Kidney capillary endothelial cell (primary cell): ENCODE results near the gene ARHGAP4.

Experiments
- DNase-seq: peaks from one replicate; pipeline ENCODE4 v3.0.0-alpha.2; 2018; ENCODE audit warnings: low spot score

ARHGAP4 gene

DNA sequence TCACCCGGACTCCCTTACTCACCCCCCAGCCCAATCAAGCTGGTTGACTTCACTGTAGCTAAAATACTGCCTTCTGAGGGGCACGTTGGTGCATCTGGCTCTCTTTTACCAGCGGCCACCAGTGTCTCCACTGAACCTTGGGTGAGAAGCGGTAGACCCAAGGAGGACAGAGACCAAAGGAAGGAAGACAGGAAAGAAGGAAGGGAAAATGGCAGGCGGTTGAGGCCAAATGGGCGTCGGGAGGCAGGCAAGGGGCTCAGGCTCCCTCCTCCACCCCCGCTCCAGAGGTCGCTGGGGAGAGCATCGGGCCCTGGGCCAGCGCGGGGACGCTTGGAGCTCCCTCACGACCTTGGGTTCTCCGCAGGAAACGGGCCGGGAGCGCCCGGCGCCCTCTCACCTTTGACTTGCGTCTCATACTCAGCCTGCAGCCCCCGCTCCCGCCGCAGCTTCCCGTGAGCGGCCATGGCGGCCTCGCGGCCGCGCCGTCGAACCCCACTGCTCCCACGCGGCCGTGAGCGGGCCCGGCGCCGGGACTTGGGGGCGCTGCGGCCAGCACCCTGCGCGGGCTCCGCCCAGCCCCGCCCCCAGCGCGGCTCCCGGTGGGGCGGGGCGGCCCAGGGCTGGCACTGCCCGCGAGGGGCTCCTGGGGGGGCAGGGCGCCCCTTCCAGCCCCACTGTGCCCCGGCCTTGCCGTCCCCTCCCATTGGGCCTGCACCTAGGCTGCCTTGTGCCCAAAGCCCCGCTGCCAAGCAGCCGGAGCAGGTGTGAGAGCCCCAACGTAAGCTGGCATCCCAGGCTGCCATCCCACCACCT is at the start of gene ARHGAP4:
Gene ARHGAP4 (minus strand): TSS at position 526 of the 813 bp plus-strand sequence. CDS start 62 bp downstream, at position 464.
- DNase-seq, result no peak

DNA sequence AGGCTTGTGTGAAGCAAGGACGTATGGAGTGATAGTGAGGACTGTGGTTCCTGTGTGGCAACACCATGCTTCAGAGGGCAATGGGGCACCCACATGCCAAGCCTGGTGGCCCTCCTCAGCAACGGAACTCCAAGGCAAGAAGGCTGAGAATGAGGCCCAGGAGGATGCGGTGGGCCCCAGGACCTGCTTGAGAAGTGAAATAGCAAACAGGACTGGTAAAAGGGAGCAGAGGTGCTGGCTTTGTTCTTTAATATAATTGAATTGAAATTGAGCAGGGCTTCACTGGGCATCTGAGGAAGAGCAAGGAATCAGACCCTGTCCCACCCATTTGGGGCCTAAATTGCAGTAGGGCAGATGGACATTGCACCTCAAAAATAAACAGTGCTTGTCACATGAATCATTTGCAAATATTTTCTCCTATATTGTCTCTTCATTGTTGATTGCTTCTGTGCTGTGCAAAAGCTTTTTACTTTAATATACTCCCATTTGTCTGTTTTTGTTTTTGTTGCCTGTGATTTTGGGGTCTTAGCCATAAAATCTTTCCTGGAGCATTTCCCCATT is 48.7 kb upstream of the ARHGAP4 start:
- no peak for DNase-seq

DNA sequence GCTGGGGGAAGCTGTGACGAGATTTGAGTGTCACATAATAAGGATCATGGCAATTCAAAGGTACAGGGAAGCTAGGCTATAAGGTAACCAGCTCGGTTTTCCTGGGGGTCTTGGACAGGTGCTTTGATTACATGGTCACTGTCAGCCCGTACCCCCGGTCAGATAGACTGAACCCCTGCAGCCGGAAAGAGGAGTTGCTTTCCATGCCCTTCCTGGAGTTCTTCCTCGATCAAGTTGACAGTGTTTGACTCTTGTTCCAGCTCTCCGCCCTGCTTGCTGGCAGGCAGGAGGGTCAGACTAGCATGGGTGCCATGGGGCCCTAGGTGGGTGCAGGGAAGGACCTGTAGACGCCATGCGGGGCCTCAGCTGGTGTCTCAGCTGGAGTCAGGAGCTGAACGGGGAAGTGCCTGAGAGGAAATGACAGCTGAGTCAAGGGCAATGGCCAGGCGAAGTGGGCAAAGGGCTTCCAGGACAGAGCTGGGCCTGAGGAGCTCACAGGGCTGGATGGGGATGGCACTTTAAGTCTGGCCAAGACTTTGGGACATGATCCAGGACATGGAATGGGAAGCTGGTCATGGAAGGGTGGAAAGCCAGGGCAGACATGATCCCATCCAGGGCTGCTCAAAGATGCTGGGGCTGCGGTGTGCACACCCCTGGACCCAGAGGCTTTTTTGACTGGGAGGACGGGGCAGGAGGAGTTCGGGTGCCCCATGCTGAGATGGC is 48.1 kb upstream of the ARHGAP4 start:
- DNase-seq, result no peak

DNA sequence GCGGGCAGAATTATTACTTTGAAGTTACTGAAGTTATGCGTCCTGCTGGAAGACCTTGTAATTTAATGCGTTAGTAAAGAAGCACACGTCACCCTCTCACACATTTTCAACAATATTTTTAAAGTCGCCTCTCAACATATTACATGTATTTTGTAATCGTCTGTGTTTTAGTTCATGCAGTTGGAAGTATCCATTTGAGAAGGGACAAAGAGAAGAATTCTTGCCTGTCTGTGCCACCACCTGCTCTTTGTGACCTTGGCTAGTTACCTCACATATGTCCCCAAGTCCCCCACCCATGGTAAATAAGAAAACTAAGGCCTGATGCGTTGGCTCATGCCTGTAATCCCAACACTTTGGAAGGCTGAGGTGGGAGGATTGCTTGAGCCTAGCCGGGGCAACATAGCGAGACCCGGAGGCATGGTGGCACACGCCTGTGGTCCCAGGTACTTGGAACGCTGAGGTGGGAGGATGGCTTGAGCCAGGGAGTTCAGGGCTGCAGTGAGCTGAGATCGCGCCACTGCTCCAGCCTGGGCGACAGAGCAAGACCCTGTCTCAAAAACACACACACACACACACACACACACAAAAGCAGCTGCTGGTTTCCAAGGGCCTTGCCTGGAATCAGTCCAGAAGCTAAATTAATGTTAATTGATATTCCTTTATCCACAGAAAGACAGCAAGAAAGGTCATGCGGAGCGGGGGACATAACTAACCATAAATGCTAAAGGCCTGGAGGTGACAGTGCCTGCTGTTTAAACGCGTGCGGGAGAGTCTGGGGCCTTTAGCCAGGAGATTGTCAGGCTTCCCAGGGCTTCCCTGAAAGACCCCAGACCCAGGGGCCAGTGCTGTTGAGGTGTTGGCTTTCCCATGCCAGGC is 47.3 kb upstream of the ARHGAP4 start:
- DNase-seq, result no peak

DNA sequence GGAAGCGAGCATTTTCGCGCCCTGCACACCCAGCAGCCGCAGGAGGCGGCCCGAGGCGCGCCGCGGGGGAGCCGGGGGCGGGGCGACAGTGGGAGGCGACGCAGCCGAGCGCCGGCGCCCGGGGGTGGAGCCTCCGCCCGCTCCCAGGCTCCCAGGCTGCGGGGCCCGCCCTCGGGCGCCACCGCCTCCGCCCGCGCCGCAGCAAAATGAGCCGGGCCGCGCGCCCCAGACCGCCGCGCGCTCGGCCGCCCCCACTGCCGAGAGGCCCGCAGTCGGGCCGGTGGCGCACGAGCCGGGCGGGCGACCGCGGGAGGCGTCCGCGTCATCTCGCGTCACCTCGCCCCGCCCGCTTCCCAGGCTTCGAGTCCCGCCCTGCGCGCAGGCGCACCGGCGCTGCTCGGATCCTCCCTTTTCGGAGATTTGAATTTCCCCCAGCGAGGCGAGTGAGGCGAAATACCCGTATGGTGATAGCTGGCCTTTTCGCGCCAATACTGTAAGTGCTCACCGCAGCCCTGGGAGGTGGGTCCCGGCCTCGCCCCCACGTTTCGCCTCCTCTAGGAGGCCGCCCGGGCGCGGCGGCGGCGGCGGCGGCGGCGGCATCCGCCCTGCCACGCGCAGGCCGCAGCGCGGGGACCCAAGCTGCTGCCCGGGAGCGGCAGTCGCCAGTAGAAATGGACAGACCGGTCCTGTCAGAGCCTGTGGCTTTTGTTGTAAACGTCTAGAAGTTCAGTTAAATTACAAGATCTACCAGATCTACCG is 46.5 kb upstream of the ARHGAP4 start, which contains the start of gene TMEM187:
Gene TMEM187 (plus strand): TSS at position 387 of the 759 bp plus-strand sequence. CDS start 9,309 bp downstream, outside the sequence.
- DNase-seq, result peak; percentile 82

- peak; percentile 86 for DNase-seq
These were observed 45.6 kb upstream of the ARHGAP4 start, which contains the start of gene HCFC1 for GRCh38 chrX:153971450-153972367. HCFC1 (minus strand) TSS chrX:153971818; CDS start chrX:153970840, 978 bp downstream.

GRCh38 chrX:153971124-153971449 is 45.0 kb upstream of the ARHGAP4 start:
- DNase-seq, result peak; percentile 70

- no peak for DNase-seq
These were observed 44.5 kb upstream of the ARHGAP4 start for GRCh38 chrX:153970357-153971123.

DNA sequence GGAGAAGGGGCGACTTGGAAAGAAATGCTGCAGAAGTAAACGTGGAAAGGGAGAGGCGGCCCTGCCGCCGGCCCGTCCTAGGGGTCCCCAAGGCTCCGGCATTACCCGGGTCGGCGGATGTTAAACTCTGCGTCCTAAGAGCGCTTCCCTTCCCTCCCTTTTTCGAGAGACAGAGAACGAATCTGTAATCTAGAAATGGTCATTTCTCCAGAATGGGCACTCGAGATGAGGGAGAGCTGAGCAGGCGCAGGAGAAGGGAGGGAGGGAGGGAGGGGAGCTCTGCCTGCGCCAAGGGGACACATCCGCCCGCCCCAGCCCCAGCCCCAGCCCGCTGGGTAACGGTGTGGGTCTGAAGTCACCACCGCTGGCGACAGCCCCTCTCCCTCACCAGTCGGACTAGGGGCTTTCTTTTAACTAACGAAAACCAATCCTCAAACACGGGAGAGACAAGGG is 43.9 kb upstream of the ARHGAP4 start:
- DNase-seq, result no peak

- no peak for DNase-seq
These were observed 43.2 kb upstream of the ARHGAP4 start for GRCh38 chrX:153969125-153969903.

DNA sequence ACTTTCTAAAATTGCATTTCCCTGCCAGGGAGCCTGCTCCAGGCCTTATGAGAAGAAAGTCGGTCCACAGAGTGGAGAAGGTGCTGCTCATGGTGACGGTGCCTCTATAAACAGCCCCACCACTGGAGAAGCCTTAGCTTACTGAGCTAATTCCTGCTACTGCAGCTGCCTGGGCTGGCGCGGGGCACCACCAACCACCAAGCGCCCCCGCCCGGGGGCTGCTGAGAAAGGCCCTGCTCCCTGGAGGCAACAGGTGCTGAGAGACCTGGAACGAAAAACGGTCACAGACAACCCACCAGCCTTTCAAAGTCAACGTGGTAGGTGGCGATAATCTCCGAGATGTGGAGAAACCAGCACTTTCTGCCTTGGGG is 42.7 kb upstream of the ARHGAP4 start:
- no peak for DNase-seq

DNA sequence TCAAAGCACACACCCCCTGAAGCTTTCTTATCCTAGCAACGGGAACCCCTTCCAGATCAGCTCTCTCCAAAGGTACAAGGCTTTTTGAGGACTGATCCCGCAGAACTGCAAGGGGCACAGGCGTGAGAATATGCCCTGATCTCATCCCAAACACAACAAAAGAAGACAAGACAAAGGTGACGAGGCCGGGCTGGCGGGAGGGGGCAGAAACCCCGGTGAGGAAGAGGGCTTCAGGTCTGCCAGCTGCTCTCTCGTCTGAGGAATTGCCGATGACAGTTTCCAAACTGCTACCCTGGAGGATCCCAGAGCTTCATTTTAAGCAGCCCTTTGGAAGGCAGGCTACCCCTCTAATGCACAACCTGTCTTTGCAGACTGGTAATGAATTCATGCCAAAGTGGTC is 42.2 kb upstream of the ARHGAP4 start:
- no peak for DNase-seq

- DNase-seq, result no peak
These were observed 41.6 kb upstream of the ARHGAP4 start for GRCh38 chrX:153967536-153968224.

- no peak for DNase-seq
These were observed 40.9 kb upstream of the ARHGAP4 start for GRCh38 chrX:153966841-153967535.

DNA sequence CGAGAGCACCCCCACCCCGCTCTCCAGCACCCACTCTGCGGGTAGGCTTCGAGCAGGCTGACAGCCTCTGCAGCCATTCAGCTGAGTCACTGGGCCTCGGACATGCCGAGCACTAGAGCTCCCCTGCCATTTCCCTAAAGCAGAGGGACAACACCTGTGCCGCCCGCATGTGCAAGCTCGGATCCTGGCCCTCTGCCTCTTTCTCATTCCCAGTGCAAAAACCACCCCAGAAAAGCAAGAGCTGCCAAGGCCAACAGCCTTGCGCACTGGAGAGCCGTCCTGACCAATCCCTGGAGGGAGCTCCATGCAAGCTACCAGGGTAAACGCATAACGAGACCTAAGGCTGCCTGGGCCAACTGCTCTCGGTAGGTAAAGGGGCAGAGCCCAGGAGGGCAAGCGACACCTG is 40.2 kb upstream of the ARHGAP4 start:
- no peak for DNase-seq

GRCh38 chrX:153965406-153965805 is 39.3 kb upstream of the ARHGAP4 start:
- no peak for DNase-seq

GRCh38 chrX:153964105-153964504 is 38.0 kb upstream of the ARHGAP4 start:
- no peak for DNase-seq
